Right lobe of liver (tissue), 4 donors: ENCODE measurements around the gene UQCC2.

Source experiments
- CTCF ChIP-seq, 4 donors: fragments of 200-600 bp in 3 of 4; fragments of 450-650 bp in 1 of 4; IDR thresholded peaks; one replicate each; pipeline versions ENCODE4 v1.5.1 to v1.8.0; 2016 to 2022; ENCODE audit warnings: antibody characterized with exemption in 4 of 4, mild to moderate bottlenecking in 2 of 4
- POLR2A ChIP-seq: fragments of 450-650 bp; IDR thresholded peaks from one replicate; pipeline ENCODE4 v1.6.1; 2017; ENCODE audit warnings: antibody characterized with exemption, mild to moderate bottlenecking
- donor health status: DM: no; HTN: no; CAD: no.
- donor health status: DM: no; HTN: no; CAD: no.
- donor health status: DM: no; HTN: yes; CAD: no.

DNA sequence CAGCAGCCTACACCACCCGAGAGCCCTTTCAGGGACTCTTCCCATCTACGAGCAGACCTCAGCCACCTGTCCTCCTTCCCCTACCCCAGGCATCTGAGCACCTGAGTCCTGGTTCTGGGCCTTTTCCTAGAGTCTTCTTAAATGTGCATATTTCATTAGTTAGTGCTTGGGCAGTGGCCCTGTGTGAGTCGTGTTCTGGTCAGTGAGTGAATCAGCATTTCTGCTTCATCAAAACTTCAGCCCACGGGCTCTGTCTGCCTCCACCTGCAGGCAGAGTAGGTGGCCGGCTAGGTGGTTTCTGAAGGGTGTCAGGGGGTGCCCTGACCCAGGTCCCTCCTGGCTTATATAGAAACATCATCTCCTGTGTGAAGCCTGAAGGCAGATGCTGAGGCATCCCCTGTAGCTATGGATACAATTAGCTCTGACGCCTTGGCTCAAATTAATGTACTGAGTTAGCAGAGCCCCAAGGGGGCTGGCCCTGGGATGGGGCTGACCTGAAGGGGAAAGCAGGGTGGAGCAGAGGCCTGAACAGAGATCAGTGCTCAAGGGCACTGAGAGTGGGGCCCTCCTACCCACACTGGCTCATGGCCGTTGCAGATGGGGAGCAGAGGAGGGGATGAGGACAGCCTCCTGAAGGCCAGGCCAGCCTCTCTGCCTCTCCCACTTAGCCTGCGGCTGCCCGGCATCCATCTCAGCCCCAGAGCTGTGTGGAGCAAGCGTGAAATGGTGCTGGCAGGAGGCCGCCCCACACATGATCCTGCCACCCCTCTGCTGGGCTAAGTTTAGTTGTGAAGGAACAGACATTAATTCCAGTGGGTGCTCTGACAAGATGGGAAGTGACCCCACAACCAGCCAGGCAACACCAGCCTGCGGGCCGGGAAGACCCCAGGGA, 21.6 kb upstream of the UQCC2 start:
- TF ChIP-seq CTCF (IDR thresholded peaks at IDR 0.05) (no peak), POLR2A (no peak)
